DMS53 (cell line): ENCODE results near the gene SLC25A23.
"Not testable (repeated sequence)": the region's sequence is repeated elsewhere in the genome, so short reads cannot be mapped to it uniquely, and the experiment has no call there.

Source experiments
- DNase-seq: peaks from one replicate; lab custom pipeline; 2025; lab: John Stamatoyannopoulos, UW

Gene SLC25A23

GRCh38 chr19:6402058-6402457, 57.5 kb downstream of the SLC25A23 start:
- no peak for DNase-seq

- not testable (repeated sequence) for DNase-seq
Observed at GRCh38 chr19:6400062-6400944, 59.3 kb downstream of the SLC25A23 start.

GRCh38 chr19:6396305-6396704, 63.3 kb downstream of the SLC25A23 start:
- no peak for DNase-seq

- no peak for DNase-seq
Observed at GRCh38 chr19:6394831-6395230, 64.8 kb downstream of the SLC25A23 start.

GRCh38 chr19:6393983-6394412, 65.6 kb downstream of the SLC25A23 start:
- DNase-seq: no peak

- DNase-seq: peak; percentile 94
Observed at GRCh38 chr19:6393074-6393982, 66.3 kb downstream of the SLC25A23 start, which contains the start of gene GTF2F1. TSS of gene GTF2F1 (minus strand) at chr19:6393164. CDS start at chr19:6392995, 169 bp downstream.

- DNase-seq: peak; percentile 16
Observed at GRCh38 chr19:6392221-6393073, 67.1 kb downstream of the SLC25A23 start.
